Esophagus muscularis mucosa (tissue), 4 donors: ENCODE results near the gene PDXK. TPM values are rescaled to one million over a fixed set of nuclear protein-coding genes. Genes with fewer than 3 reads are reported as not detected.
"Not testable (repeated sequence)": the region's sequence is repeated elsewhere in the genome, so short reads cannot be mapped to it uniquely, and the experiment has no call there.

Source experiments
- DNase-seq: peaks from one replicate; pipeline ENCODE4 v3.0.0-alpha.2; 2017; ENCODE audit errors: extremely low spot score
- H3K27ac ChIP-seq, 4 donors: fragments of 200-600 bp; sonication (generic); replicated peaks in 1 of 4; 1 replicate in 3 of 4; 2 replicates in 1 of 4; pipeline ENCODE4 v1.5.1; 2016 to 2019; ENCODE audit warnings: mild to moderate bottlenecking in 1 of 4
- H3K27me3 ChIP-seq, 4 donors: fragments of 200-600 bp; sonication (generic); one replicate each; pipeline versions ENCODE4 v1.5.1 to v1.6.0; 2016 to 2019
- H3K36me3 ChIP-seq, 4 donors: fragments of 200-600 bp; sonication (generic); one replicate each; pipeline ENCODE4 v1.5.1; 2016 to 2019
- H3K4me1 ChIP-seq, 4 donors: fragments of 200-600 bp; sonication (generic); one replicate each; pipeline ENCODE4 v1.5.1; 2016 to 2019
- H3K4me3 ChIP-seq, 4 donors: fragments of 200-600 bp; sonication (generic); 1 replicate in 2 of 4; 2 replicates in 2 of 4; pipeline ENCODE4 v1.5.1; 2016 to 2019; ENCODE audit warnings: mild to moderate bottlenecking in 4 of 4, moderate library complexity in 1 of 4
- H3K9me3 ChIP-seq, 4 donors: fragments of 200-600 bp; sonication (generic); 1 replicate in 3 of 4; 2 replicates in 1 of 4; pipeline ENCODE4 v1.5.1; 2016 to 2019
- EP300 ChIP-seq: sonication (generic); formaldehyde crosslinking; IDR thresholded peaks from one replicate; pipeline ENCODE4 v1.6.1; 2017; ENCODE audit warnings: antibody characterized with exemption
- POLR2A ChIP-seq: fragments of 450-650 bp; IDR thresholded peaks from one replicate; pipeline ENCODE4 v1.6.1; 2017; ENCODE audit warnings: antibody characterized with exemption, moderate library complexity, mild to moderate bottlenecking, low read depth
- POLR2AphosphoS5 ChIP-seq, 2 donors: sonication (generic); formaldehyde crosslinking; IDR thresholded peaks; one replicate each; pipeline ENCODE4 v1.6.1; 2017; ENCODE audit warnings: antibody characterized with exemption in 2 of 2
- WGBS: methylation state at CpG from one replicate; pipeline ENCODE4 v1.1.5; 2018; 5-methylcytosine and 5-hydroxymethylcytosine counted together
- intact Hi-C: fragments of 100-400 bp; cut with DNase I; formaldehyde crosslinking; loops from one replicate; pipeline ENCODE4 v1.15.1; 2023
- total RNA-seq, 4 donors: library from RNA; depleted of rRNA; stranded (reverse); fragments of >200 nt; gene quantifications; one replicate each; pipeline versions ENCODE4 v1.1.0 to v1.2.1, GENCODE V29; 2016
- TF ChIP-seq, protein P1 (sequence below), 3 experiments: fragments of 200-600 bp in 2 of 3; fragments of 450-650 bp in 1 of 3; sonication (generic) in 2 of 3; IDR thresholded peaks; one replicate each; pipeline ENCODE4 v1.5.1; 2017 to 2019; ENCODE audit warnings: antibody characterized with exemption in 3 of 3, mild to moderate bottlenecking in 2 of 3, moderate library complexity in 1 of 3

Gene PDXK
- total RNA-seq, 4 donors from 2014 or later, result 22.4 to 40.9 (median 31.8) TPM

DNA sequence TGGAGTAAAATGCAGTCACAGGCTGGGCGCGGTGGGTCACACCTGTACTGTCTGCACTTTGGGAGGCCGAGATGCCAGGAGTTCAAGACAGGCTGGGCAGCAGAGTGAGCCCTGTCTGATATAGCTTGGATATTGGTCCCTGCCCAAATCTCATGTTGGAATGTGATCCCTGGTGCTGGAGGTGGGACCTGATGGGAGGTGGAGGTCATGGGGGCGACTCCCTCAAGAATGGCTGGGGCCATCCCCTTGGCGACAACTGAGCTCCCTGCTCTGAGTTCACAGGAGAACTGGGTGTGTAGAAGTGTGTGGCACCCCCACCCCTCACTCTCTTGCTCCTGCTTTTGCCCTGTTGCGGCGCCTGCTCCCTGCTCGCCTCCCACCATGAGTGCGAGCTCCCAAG lies 11.5 kb upstream of the PDXK start:
- H3K4me1 ChIP-seq, result peaks cover 0 to 10% (median 4%) of the 10 kb centered on the region in 4 donors
- H3K4me3 ChIP-seq, result no peak overlapping the region
- H3K27ac ChIP-seq, result no peak overlapping the region
- WGBS, result 89% methylated on average over 5 of the region's 9 CpGs
- no peak for DNase-seq
- H3K36me3 ChIP-seq, result no peaks in the 10 kb centered on the region
- TF ChIP-seq, protein P1, sequence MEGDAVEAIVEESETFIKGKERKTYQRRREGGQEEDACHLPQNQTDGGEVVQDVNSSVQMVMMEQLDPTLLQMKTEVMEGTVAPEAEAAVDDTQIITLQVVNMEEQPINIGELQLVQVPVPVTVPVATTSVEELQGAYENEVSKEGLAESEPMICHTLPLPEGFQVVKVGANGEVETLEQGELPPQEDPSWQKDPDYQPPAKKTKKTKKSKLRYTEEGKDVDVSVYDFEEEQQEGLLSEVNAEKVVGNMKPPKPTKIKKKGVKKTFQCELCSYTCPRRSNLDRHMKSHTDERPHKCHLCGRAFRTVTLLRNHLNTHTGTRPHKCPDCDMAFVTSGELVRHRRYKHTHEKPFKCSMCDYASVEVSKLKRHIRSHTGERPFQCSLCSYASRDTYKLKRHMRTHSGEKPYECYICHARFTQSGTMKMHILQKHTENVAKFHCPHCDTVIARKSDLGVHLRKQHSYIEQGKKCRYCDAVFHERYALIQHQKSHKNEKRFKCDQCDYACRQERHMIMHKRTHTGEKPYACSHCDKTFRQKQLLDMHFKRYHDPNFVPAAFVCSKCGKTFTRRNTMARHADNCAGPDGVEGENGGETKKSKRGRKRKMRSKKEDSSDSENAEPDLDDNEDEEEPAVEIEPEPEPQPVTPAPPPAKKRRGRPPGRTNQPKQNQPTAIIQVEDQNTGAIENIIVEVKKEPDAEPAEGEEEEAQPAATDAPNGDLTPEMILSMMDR (IDR thresholded peaks at IDR 0.05), result no peak
- TF ChIP-seq EP300 (no peak), POLR2AphosphoS5 (IDR thresholded peaks at IDR 0.05) (no peak), POLR2A (no peak)
- peaks cover 0 to 5% (median 0%) of the 10 kb centered on the region in 4 donors for H3K27me3 ChIP-seq
- no peaks in the 10 kb centered on the region for H3K9me3 ChIP-seq
- intact Hi-C loops, result no loop called here

DNA sequence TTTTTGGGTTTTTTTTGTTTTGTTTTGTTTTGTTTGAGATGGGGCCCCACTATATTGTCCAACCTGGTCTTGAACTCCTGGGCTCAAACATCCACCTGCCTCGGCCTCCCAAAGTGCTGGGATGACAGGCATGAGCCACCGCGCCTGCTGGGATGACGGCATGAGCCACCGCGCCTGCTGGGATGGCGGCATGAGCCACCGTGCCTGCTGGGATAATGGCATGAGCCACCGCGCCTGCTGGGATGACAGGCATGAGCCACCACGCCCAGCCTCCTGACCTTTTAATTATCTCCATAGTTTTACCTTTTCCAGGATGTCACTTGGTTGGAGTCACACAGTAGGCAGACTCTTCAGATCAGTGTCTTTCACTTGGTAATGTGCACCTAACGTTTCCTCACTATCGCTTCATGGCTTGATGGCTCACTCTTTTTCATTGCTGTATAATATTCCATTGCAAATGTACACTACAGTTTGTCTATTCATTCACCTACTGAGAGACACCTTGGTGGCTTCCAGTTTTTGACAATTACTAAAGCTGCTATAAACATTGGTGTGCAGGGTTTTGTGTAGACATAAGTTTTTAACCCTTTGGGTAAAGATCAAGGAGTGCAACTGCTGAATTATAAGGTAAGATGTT lies 10.1 kb upstream of the PDXK start:
- Histone ChIP-seq H3K36me3 (no peaks in the 10 kb centered on the region), H3K9me3 (no peaks in the 10 kb centered on the region), H3K4me1 (no peaks in the 10 kb centered on the region), H3K4me3 (no peak overlapping the region), H3K27me3 (no peaks in the 10 kb centered on the region), H3K27ac (no peak overlapping the region)
- TF ChIP-seq POLR2AphosphoS5 (IDR thresholded peaks at IDR 0.05) (no peak), POLR2A (no peak), EP300 (no peak)
- TF ChIP-seq, protein P1 (IDR thresholded peaks at IDR 0.05), result no peak
- intact Hi-C loops, result no loop called here
- WGBS, result 87% methylated on average over 12 of the region's 13 CpGs
- DNase-seq, result no peak

DNA sequence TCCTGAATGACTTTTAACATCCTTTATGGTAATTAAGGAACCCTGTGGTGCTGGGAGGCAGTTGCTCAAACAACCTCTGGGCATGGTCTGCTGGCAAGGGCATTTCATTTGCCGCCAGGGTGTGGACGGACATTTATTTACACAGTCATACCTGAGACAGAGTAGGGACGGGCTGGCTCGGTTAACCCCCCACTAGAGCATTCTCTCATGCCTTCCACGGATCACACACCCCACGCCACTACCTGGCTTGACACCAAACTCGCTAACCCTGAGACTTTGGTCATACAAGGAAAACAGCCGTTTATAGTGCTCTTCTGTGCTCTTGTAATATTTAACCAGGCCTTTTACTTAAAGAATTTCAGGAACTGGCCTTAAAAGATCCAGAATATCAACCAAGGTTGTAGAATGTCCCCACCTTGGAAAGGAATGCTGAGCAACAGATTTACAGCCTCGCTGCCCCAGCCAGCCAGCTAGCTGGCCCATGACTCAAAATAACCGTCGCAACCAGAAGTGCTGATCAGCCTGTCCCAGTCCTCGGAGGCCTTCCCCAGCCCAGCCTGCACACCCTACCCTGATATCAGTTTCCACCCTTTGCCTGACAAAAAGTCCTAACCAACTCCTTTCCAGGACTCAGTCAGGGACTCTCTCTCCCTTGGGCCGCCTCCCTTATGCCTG lies 6.5 kb upstream of the PDXK start:
- no peak overlapping the region for H3K27ac ChIP-seq
- no peaks in the 10 kb centered on the region for H3K9me3 ChIP-seq
- no peak overlapping the region for H3K4me3 ChIP-seq
- no peaks in the 10 kb centered on the region for H3K36me3 ChIP-seq
- H3K27me3 ChIP-seq, result no peaks in the 10 kb centered on the region
- DNase-seq, result no peak
- intact Hi-C loops, result no loop called here
- no peaks in the 10 kb centered on the region for H3K4me1 ChIP-seq
- 76% methylated on average over 13 of the region's 13 CpGs for WGBS
- TF ChIP-seq POLR2A (no peak), POLR2AphosphoS5 (IDR thresholded peaks at IDR 0.05) (no peak), EP300 (no peak)
- TF ChIP-seq, protein P1 (IDR thresholded peaks at IDR 0.05), result no peak

DNA sequence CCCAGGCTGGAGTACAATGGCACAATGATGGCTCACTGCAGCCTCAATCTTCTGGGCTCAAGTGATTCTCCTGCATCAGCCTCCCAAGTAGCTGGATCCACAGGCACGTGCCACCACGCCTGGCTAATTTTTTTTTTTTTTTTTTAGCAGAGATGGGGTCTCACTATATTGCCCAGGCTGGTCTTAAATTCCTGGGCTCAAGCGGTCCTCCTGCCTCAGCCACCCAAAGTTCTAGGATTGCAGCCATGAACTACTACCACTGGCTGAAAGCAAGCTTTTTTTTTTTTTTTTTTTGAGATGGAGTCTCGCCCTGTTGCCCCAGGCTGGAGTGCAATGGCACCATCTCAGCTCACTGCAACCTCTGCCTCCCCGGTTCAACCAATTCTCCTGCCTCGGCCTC lies 5.8 kb upstream of the PDXK start:
- H3K4me3 ChIP-seq, DNase-seq, H3K27ac ChIP-seq, H3K4me1 ChIP-seq, intact Hi-C loops, H3K36me3 ChIP-seq, H3K9me3 ChIP-seq, H3K27me3 ChIP-seq: not testable (repeated sequence)
- WGBS, result 97% methylated on average over 6 of the region's 6 CpGs

DNA sequence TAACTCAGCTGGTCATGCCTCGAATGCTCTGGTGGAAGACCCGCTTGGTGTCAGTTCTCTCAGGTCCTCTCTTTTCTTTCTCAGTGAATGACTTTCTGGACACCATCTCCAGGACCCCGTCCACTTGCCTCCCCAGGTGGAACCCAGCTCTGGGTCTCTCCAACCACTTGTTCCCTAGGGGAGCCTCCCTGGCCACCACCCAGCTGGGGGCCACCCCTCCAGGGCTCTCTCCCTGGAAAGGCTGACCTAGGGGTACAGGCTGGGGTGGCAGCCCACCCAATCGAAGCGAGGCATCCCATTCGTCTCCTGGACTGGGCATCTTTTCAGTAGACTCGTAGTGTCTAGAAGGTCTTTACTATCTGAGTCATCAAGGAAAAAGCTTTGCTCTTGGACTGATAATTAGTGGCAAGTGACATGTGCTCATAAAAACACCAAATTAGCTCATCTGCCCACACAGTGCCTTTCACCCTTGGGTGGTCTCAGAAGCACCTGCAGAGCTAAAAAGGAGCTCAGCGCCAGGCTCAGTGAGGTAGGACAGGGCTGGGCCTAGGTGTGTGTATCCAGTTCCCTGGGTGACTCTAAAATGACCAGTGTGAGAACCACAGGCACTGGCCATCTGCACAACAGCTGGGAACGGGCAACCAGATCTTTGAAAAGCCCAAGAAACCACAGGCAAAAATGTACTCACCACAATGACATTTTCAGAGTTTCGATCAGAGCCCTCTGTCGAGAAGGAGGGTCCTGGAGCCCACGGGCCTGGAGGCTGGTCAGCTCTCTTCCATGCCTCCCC lies 2.4 kb upstream of the PDXK start:
- WGBS, result 77% methylated on average over 9 of the region's 12 CpGs
- intact Hi-C loops, result loop anchor here (5.0 kb wide), 2 partner anchors 54 to 76 kb away; no protein-coding TSS in a partner anchor

More for the DNA sequence above, 2.4 kb upstream of the PDXK start:
- no peak for DNase-seq
- TF ChIP-seq POLR2A, result no peak
- H3K4me3 ChIP-seq, result no peak overlapping the region
- no peaks in the 10 kb centered on the region for H3K36me3 ChIP-seq
- H3K9me3 ChIP-seq, result no peaks in the 10 kb centered on the region
- no peak overlapping the region for H3K27ac ChIP-seq
- H3K27me3 ChIP-seq, result peaks cover 0 to 4% (median 0%) of the 10 kb centered on the region in 4 donors
- H3K4me1 ChIP-seq, result peaks cover 22 to 28% (median 26%) of the 10 kb centered on the region in 4 donors
